Measurements from ENCODE around the gene ZGPAT. TPM values are rescaled to one million over a fixed set of nuclear protein-coding genes. Genes with fewer than 3 reads are reported as not detected.
A peak's percentile ranks its signal among the peaks of the same experiment; 100 is the strongest.

ZGPAT gene
- total and polyA plus RNA-seq, 2 donors (not counting 3 experiments of a cell fraction or from before 2014, with no cell fraction given): 23.1 to 29.3 TPM

DNA sequence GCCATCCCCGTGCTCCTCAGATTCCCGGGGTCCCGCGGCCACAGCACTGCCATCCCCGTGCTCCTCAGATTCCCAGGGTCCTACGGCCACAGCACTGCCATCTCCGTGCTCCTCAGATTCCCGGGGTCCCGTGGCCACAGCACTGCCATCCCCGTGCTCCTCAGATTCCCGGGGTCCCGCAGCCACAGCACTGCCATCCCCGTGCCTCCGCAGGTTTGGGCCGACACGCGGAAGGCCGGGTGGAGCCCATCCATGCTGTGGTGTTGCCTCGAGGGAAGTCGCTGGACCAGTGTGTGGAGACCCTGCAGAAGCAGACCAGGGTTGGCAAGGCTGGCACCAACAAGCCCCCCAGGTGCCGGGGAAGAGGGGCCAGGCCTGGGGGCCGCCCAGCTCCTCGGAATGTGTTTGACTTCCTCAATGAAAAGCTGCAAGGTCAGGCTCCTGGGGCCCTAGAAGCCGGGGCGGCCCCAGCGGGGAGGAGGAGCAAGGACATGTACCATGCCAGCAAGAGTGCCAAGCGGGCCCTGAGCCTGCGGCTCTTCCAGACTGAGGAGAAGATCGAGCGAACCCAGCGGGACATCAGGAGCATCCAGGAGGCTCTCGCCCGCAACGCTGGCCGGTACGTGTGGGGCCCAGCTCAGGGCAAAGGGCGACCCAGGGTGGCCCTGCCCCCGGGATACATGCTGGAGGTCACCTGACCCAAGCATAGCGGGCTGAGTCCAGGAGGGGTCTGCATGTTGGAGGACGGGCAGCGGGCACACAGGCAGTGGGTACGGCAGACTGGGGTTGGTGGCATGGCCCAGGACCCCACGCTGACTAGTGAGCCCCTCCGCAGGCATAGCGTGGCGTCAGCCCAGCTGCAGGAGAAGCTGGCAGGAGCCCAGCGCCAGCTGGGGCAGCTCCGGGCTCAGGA, 27.4 kb downstream of the ZGPAT start:
- H3K4me2 ChIP-seq (ENCODE audit: insufficient read depth, low read length): no peak overlapping the region
- H3K9me1 ChIP-seq (replicated peaks; ENCODE audit: control insufficient read depth, extremely low read depth, insufficient read depth, low read length): no peaks in the 10 kb centered on the region
- H3K9ac ChIP-seq (replicated peaks; ENCODE audit: extremely low read depth, insufficient read depth, low read length): no peak overlapping the region
- peaks cover 0 to 24% of the 10 kb centered on the region in 2 experiments for H3K36me3 ChIP-seq (ENCODE audit: control insufficient read depth in 2 of 2, extremely low read depth in 1 of 2, insufficient read depth in 2 of 2, low read length in 2 of 2)
- no peak for TF ChIP-seq JUN (IDR thresholded peaks at IDR 0.05; ENCODE audit: borderline replicate concordance, insufficient read depth, insufficient read length, low read depth)
- FAIRE-seq (no peak), DNase-seq (ENCODE audit: low read depth, low spot score) (no peak)
- CTCF ChIA-PET: interaction anchor here (0.6 to 2.1 kb wide), 2 partner anchors 21 to 27 kb away, joined by 3 to 7 read pairs; partner anchors contain the start of genes ARFRP1 and ZGPAT
- H3K4me3 ChIP-seq (replicated peaks in 1 of 3; ENCODE audit: insufficient read depth in 1 of 3, low read depth in 1 of 3, low read length in 3 of 3): no peak overlapping the region
- dilution Hi-C loops (cut with MboI; ENCODE audit: extremely low pct_ligation_motif_present, low sequenced_read_pairs): no loop called here
- H3K79me2 ChIP-seq (ENCODE audit: control insufficient read depth, insufficient read depth, low read length): peaks cover 12% of the 10 kb centered on the region
- H3K27ac ChIP-seq (ENCODE audit: insufficient read depth, low read depth, low read length): no peak overlapping the region
- H3K4me1 ChIP-seq (ENCODE audit: control insufficient read depth, extremely low read depth, insufficient read depth, low read length): no peaks in the 10 kb centered on the region
- no peaks in the 10 kb centered on the region for H3K9me3 ChIP-seq (replicated peaks; ENCODE audit: control insufficient read depth, insufficient read depth, low read length)
- no peaks in the 10 kb centered on the region for H4K20me1 ChIP-seq (replicated peaks; ENCODE audit: control insufficient read depth, extremely low read depth, insufficient read depth, low read length)
- no peak overlapping the region for H2AFZ ChIP-seq (ENCODE audit: low read depth, low read length)
- intact Hi-C loops (cut with micrococcal nuclease): loop anchor here (5.0 kb wide), 1 partner anchor 38 kb away; the partner anchor contains the start of gene TNFRSF6B
- POLR2A ChIA-PET: no interaction called here
- BruUV-seq (replicated peaks): TSS peak; percentile 42
- no peaks in the 10 kb centered on the region for H3K27me3 ChIP-seq (ENCODE audit: control insufficient read depth in 2 of 2, insufficient read depth in 2 of 2, low read length in 2 of 2)

GRCh38 chr20:63735859-63736718, 28.2 kb downstream of the ZGPAT start, which contains the start of gene LIME1:
Gene LIME1, plus strand, starts transcription at chr20:63736664. Its CDS starts 886 bp downstream, at chr20:63737550.
- Histone ChIP-seq H3K79me2 (ENCODE audit: control insufficient read depth, insufficient read depth, low read length) (peaks cover 8% of the 10 kb centered on the region), H3K4me1 (ENCODE audit: control insufficient read depth, extremely low read depth, insufficient read depth, low read length) (peaks cover 3% of the 10 kb centered on the region), H3K9ac (replicated peaks; ENCODE audit: extremely low read depth, insufficient read depth, low read length) (no peak within 1 kb of the TSS), H3K27ac (ENCODE audit: insufficient read depth, low read depth, low read length) (no peak within 1 kb of the TSS), H3K4me2 (ENCODE audit: insufficient read depth, low read length) (no peak within 1 kb of the TSS), H2AFZ (ENCODE audit: low read depth, low read length) (no peak within 1 kb of the TSS), H3K4me3 (replicated peaks in 1 of 3; ENCODE audit: insufficient read depth in 1 of 3, low read depth in 1 of 3, low read length in 3 of 3) (no peak within 1 kb of the TSS), H3K9me3 (replicated peaks; ENCODE audit: control insufficient read depth, insufficient read depth, low read length) (no peaks in the 10 kb centered on the region), H4K20me1 (replicated peaks; ENCODE audit: control insufficient read depth, extremely low read depth, insufficient read depth, low read length) (no peaks in the 10 kb centered on the region), H3K27me3 (ENCODE audit: control insufficient read depth in 2 of 2, insufficient read depth in 2 of 2, low read length in 2 of 2) (no peaks in the 10 kb centered on the region), H3K36me3 (ENCODE audit: control insufficient read depth in 2 of 2, extremely low read depth in 1 of 2, insufficient read depth in 2 of 2, low read length in 2 of 2) (peaks cover 0 to 22% of the 10 kb centered on the region in 2 experiments), H3K9me1 (replicated peaks; ENCODE audit: control insufficient read depth, extremely low read depth, insufficient read depth, low read length) (no peaks in the 10 kb centered on the region)
- DNase-seq (ENCODE audit: low read depth, low spot score) (no peak), FAIRE-seq (no peak)
- CTCF ChIA-PET: interaction anchor here (0.6 to 2.1 kb wide), 4 partner anchors 28 to 198 kb away, joined by 3 to 7 read pairs (median 4); partner anchors contain the start of genes ARFRP1 and ZGPAT
- POLR2A ChIA-PET: no interaction called here
- TF ChIP-seq MAX (IDR thresholded peaks at IDR 0.05; ENCODE audit: insufficient read depth, insufficient read length) (no peak), POLR2AphosphoS5 (IDR thresholded peaks at IDR 0.05; ENCODE audit: insufficient read depth, low read depth, low read length) (no peak), JUN (IDR thresholded peaks at IDR 0.05; ENCODE audit: borderline replicate concordance, insufficient read depth, insufficient read length, low read depth) (no peak), FOS (IDR thresholded peaks at IDR 0.05; ENCODE audit: borderline replicate concordance, insufficient read depth, low read length) (no peak)
- dilution Hi-C loops (cut with MboI; ENCODE audit: extremely low pct_ligation_motif_present, low sequenced_read_pairs) (no loop called here), intact Hi-C loops (cut with micrococcal nuclease) (loop anchor here (5.0 kb wide), 1 partner anchor 39 kb away; the partner anchor contains the start of gene TNFRSF6B)
- BruUV-seq (replicated peaks): no TSS peak
